HUES64 (cell line): ENCODE measurements around the gene HBA1.
"Not testable (repeated sequence)": the region's sequence is repeated elsewhere in the genome, so short reads cannot be mapped to it uniquely, and the experiment has no call there.

Source experiments
- H3K27ac ChIP-seq: 2 replicates; pipeline ENCODE4 v1.7.0; 2013; ENCODE audit warnings: low read depth, low read length, inconsistent platforms
- H3K27me3 ChIP-seq: 2 replicates; pipeline ENCODE4 v1.6.1; 2013; ENCODE audit warnings: mild to moderate bottlenecking, low read length; ENCODE audit not compliant: insufficient read depth
- H3K36me3 ChIP-seq: 2 replicates; pipeline ENCODE4 v1.6.1; 2013; ENCODE audit warnings: mild to moderate bottlenecking, low read length; ENCODE audit not compliant: insufficient read depth
- H3K4me1 ChIP-seq: 2 replicates; pipeline ENCODE4 v1.6.1; 2013; ENCODE audit warnings: mild to moderate bottlenecking, low read length, moderate library complexity; ENCODE audit not compliant: insufficient read depth
- H3K4me3 ChIP-seq: 2 replicates; pipeline ENCODE4 v1.5.1; 2013; ENCODE audit warnings: mild to moderate bottlenecking, low read length, moderate library complexity
- H3K9ac ChIP-seq: 2 replicates; pipeline ENCODE4 v1.6.1; 2013; ENCODE audit warnings: mild to moderate bottlenecking, low read depth, low read length
- H3K9me3 ChIP-seq: 2 replicates; pipeline ENCODE4 v1.6.1; 2013; ENCODE audit warnings: low read depth, low read length; ENCODE audit not compliant: insufficient read depth
- WGBS: fragments of 150-250, 120-280 bp; methylation state at CpG from one replicate; pipeline ENCODE4 v1.1.7; 2013; ENCODE audit warnings: missing lambda C conversion rate; 5-methylcytosine and 5-hydroxymethylcytosine counted together

The HBA1 gene

DNA sequence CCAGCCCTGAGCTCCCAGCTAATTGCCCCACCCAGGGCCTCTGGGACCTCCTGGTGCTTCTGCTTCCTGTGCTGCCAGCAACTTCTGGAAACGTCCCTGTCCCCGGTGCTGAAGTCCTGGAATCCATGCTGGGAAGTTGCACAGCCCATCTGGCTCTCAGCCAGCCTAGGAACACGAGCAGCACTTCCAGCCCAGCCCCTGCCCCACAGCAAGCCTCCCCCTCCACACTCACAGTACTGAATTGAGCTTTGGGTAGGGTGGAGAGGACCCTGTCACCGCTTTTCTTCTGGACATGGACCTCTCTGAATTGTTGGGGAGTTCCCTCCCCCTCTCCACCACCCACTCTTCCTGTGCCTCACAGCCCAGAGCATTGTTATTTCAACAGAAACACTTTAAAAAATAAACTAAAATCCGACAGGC, 6.4 kb upstream of the HBA1 start:
- 0% methylated on average over 4 of the region's 5 CpGs for WGBS
- H3K4me1 ChIP-seq = peaks cover 17% of the 10 kb centered on the region

GRCh38 chr16:170788-171187, 5.7 kb upstream of the HBA1 start:
- 85% methylated on average over 1 of the region's 1 CpG for WGBS
- Histone ChIP-seq H3K9me3 (no peaks in the 10 kb centered on the region), H3K4me1 (peaks cover 13% of the 10 kb centered on the region), H3K9ac (no peak overlapping the region), H3K27ac (no peak overlapping the region), H3K4me3 (no peak overlapping the region), H3K36me3 (no peaks in the 10 kb centered on the region), H3K27me3 (peaks cover 90% of the 10 kb centered on the region)

More for the DNA sequence above, 6.4 kb upstream of the HBA1 start:
- not testable (repeated sequence) for H3K9me3 ChIP-seq, H3K36me3 ChIP-seq, H3K9ac ChIP-seq, H3K4me3 ChIP-seq, H3K27ac ChIP-seq
- peaks cover 90% of the 10 kb centered on the region for H3K27me3 ChIP-seq

DNA sequence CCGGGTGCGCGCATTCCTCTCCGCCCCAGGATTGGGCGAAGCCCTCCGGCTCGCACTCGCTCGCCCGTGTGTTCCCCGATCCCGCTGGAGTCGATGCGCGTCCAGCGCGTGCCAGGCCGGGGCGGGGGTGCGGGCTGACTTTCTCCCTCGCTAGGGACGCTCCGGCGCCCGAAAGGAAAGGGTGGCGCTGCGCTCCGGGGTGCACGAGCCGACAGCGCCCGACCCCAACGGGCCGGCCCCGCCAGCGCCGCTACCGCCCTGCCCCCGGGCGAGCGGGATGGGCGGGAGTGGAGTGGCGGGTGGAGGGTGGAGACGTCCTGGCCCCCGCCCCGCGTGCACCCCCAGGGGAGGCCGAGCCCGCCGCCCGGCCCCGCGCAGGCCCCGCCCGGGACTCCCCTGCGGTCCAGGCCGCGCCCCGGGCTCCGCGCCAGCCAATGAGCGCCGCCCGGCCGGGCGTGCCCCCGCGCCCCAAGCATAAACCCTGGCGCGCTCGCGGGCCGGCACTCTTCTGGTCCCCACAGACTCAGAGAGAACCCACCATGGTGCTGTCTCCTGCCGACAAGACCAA, 4.0 kb upstream of the HBA1 start, which contains the start of gene HBA2:
HBA2 (plus strand) TSS at position 503 of the 568 bp plus-strand sequence; CDS start at position 540, 37 bp downstream.
- not testable (repeated sequence) for H3K4me1 ChIP-seq, H3K27ac ChIP-seq, H3K9ac ChIP-seq, H3K9me3 ChIP-seq, H3K4me3 ChIP-seq, H3K36me3 ChIP-seq
- no CpG with 5 or more reads among the region's 74 CpGs for WGBS
- H3K27me3 ChIP-seq = peaks cover 85% of the 10 kb centered on the region

DNA sequence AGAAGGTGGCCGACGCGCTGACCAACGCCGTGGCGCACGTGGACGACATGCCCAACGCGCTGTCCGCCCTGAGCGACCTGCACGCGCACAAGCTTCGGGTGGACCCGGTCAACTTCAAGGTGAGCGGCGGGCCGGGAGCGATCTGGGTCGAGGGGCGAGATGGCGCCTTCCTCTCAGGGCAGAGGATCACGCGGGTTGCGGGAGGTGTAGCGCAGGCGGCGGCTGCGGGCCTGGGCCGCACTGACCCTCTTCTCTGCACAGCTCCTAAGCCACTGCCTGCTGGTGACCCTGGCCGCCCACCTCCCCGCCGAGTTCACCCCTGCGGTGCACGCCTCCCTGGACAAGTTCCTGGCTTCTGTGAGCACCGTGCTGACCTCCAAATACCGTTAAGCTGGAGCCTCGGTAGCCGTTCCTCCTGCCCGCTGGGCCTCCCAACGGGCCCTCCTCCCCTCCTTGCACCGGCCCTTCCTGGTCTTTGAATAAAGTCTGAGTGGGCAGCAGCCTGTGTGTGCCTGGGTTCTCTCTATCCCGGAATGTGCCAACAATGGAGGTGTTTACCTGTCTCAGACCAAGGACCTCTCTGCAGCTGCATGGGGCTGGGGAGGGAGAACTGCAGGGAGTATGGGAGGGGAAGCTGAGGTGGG, 3.1 kb upstream of the HBA1 start:
- H3K4me3 ChIP-seq, H3K36me3 ChIP-seq, H3K9ac ChIP-seq, H3K4me1 ChIP-seq, H3K9me3 ChIP-seq, H3K27ac ChIP-seq: not testable (repeated sequence)
- WGBS = 10% methylated on average over 30 of the region's 44 CpGs
- peaks cover 85% of the 10 kb centered on the region for H3K27me3 ChIP-seq

DNA sequence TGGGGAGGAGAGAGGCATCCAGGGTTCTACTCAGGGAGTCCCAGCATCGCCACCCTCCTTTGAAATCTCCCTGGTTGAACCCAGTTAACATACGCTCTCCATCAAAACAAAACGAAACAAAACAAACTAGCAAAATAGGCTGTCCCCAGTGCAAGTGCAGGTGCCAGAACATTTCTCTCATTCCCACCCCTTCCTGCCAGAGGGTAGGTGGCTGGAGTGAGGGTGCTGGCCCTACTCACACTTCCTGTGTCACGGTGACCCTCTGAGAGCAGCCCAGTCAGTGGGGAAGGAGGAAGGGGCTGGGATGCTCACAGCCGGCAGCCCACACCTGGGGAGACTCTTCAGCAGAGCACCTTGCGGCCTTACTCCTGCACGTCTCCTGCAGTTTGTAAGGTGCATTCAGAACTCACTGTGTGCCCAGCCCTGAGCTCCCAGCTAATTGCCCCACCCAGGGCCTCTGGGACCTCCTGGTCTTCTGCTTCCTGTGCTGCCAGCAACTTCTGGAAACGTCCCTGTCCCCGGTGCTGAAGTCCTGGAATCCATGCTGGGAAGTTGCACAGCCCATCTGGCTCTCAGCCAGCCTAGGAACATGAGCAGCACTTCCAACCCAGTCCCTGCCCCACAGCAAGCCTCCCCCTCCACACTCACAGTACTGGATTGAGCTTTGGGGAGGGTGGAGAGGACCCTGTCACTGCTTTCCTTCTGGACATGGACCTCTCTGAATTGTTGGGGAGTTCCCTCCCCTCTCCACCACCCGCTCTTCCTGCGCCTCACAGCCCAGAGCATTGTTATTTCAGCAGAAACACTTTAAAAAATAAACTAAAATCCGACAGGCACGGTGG, 2.3 kb upstream of the HBA1 start:
- H3K4me1 ChIP-seq, H3K4me3 ChIP-seq, H3K27ac ChIP-seq, H3K9ac ChIP-seq, H3K36me3 ChIP-seq, H3K9me3 ChIP-seq: not testable (repeated sequence)
- peaks cover 85% of the 10 kb centered on the region for H3K27me3 ChIP-seq
- WGBS = 23% methylated on average over 6 of the region's 13 CpGs

DNA sequence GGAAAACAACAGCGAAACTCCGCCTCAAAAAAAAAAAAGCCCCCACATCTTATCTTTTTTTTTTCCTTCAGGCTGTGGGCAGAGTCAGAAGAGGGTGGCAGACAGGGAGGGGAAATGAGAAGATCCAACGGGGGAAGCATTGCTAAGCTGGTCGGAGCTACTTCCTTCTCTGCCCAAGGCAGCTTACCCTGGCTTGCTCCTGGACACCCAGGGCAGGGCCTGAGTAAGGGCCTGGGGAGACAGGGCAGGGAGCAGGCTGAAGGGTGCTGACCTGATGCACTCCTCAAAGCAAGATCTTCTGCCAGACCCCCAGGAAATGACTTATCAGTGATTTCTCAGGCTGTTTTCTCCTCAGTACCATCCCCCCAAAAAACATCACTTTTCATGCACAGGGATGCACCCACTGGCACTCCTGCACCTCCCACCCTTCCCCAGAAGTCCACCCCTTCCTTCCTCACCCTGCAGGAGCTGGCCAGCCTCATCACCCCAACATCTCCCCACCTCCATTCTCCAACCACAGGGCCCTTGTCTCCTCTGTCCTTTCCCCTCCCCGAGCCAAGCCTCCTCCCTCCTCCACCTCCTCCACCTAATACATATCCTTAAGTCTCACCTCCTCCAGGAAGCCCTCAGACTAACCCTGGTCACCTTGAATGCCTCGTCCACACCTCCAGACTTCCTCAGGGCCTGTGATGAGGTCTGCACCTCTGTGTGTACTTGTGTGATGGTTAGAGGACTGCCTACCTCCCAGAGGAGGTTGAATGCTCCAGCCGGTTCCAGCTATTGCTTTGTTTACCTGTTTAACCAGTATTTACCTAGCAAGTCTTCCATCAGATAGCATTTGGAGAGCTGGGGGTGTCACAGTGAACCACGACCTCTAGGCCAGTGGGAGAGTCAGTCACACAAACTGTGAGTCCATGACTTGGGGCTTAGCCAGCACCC, 1.2 kb upstream of the HBA1 start:
- 35% methylated on average over 7 of the region's 8 CpGs for WGBS
- Histone ChIP-seq H3K4me3 (no peak overlapping the region), H3K27ac (no peak overlapping the region), H3K36me3 (no peaks in the 10 kb centered on the region), H3K4me1 (peaks cover under 1% of the 10 kb centered on the region; the same call in 1 of the 2 replicates), H3K9ac (no peak overlapping the region), H3K9me3 (no peaks in the 10 kb centered on the region), H3K27me3 (peaks cover 86% of the 10 kb centered on the region)

- H3K4me3 ChIP-seq, H3K27ac ChIP-seq, H3K9me3 ChIP-seq, H3K9ac ChIP-seq, H3K36me3 ChIP-seq, H3K4me1 ChIP-seq: not testable (repeated sequence)
- WGBS = 2% methylated on average over 13 of the region's 39 CpGs
- H3K27me3 ChIP-seq = peaks cover 86% of the 10 kb centered on the region
These were observed 474 bp upstream of the HBA1 start for GRCh38 chr16:176006-176405.

GRCh38 chr16:177394-177822, 928 bp downstream of the HBA1 start:
- no peaks in the 10 kb centered on the region for H3K9me3 ChIP-seq
- WGBS = 17% methylated on average over 13 of the region's 13 CpGs
- no peaks in the 10 kb centered on the region for H3K36me3 ChIP-seq
- no peak overlapping the region for H3K9ac ChIP-seq
- H3K27ac ChIP-seq = no peak overlapping the region
- H3K27me3 ChIP-seq = peaks cover 77% of the 10 kb centered on the region
- H3K4me1 ChIP-seq = no peaks in the 10 kb centered on the region
- H3K4me3 ChIP-seq = no peak overlapping the region

DNA sequence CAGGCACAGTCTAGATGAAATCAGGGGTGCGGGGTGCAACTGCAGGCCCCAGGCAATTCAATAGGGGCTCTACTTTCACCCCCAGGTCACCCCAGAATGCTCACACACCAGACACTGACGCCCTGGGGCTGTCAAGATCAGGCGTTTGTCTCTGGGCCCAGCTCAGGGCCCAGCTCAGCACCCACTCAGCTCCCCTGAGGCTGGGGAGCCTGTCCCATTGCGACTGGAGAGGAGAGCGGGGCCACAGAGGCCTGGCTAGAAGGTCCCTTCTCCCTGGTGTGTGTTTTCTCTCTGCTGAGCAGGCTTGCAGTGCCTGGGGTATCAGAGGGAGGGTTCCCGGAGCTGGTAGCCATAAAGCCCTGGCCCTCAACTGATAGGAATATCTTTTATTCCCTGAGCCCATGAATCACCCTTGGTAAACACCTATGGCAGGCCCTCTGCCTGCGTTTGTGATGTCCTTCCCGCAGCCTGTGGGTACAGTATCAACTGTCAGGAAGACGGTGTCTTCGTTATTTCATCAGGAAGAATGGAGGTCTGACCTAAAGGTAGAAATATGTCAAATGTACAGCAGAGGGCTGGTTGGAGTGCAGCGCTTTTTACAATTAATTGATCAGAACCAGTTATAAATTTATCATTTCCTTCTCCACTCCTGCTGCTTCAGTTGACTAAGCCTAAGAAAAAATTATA, 1.6 kb downstream of the HBA1 start:
- H3K9ac ChIP-seq = no peak overlapping the region
- H3K4me1 ChIP-seq = no peaks in the 10 kb centered on the region
- H3K4me3 ChIP-seq = no peak overlapping the region
- H3K36me3 ChIP-seq = no peaks in the 10 kb centered on the region
- no peaks in the 10 kb centered on the region for H3K9me3 ChIP-seq
- no peak overlapping the region for H3K27ac ChIP-seq
- H3K27me3 ChIP-seq = peaks cover 76% of the 10 kb centered on the region
- 73% methylated on average over 11 of the region's 11 CpGs for WGBS

DNA sequence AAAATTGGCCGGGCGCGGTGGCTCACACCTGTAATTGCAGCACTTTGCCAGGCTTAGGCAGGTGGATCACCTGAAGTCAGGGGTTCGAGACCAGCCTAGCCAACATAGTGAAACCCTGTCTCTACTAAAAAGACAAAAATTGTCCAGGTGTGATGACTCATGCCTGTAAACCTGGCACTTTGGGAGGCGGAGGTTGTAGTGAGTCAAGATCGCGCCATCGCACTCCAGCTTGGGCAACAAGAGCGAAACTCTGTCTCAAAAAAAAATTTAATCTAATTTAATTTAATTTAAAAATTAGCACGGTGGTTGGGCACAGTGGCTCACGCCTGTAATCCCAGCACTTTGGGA, 2.2 kb downstream of the HBA1 start:
- 88% methylated on average over 11 of the region's 11 CpGs for WGBS
- Histone ChIP-seq H3K27me3 (peaks cover 71% of the 10 kb centered on the region), H3K36me3 (no peaks in the 10 kb centered on the region), H3K27ac (no peak overlapping the region), H3K9ac (no peak overlapping the region), H3K4me3 (no peak overlapping the region), H3K4me1 (no peaks in the 10 kb centered on the region), H3K9me3 (no peaks in the 10 kb centered on the region)
